22Rv1 (cell line): ENCODE measurements around the gene RTL10.

Experiments
- CTCF ChIP-seq: fragments of 450-650 bp; IDR thresholded peaks from 2 replicates; pipeline ENCODE4 v1.5.1; 2017; ENCODE audit warnings: mild to moderate bottlenecking
- ZFX ChIP-seq: fragments of 450-650 bp; IDR thresholded peaks from 2 replicates; pipeline ENCODE4 v1.6.1; 2017; ENCODE audit warnings: antibody characterized with exemption, borderline replicate concordance

GRCh38 chr22:19818324-19819207 is 36.1 kb downstream of the RTL10 start:
- TF ChIP-seq CTCF (no peak), ZFX (no peak)
